Erythroblast (primary cell): ENCODE measurements around the gene ZNF705A.

ENCODE experiments used
- GATA1 ChIP-seq: IDR thresholded peaks from 2 replicates; pipeline ENCODE4 v1.6.1; 2011; ENCODE audit warnings: low read depth, mild to moderate bottlenecking, control low read depth, low read length, moderate library complexity
- POLR2A ChIP-seq: IDR thresholded peaks from 2 replicates; pipeline ENCODE4 v1.6.1; 2011; ENCODE audit warnings: mild to moderate bottlenecking, low read length

- TF ChIP-seq POLR2A (no peak), GATA1 (no peak)
Observed at GRCh38 chr12:8143261-8143660, 13.6 kb upstream of the ZNF705A start.
